HEK293 (cell line): ENCODE measurements around the gene PTGDR2.

Experiments
- CTCF ChIA-PET: fragments of 350-600 bp; formaldehyde crosslinking; extraction: SDS; loops from one replicate; lab custom pipeline; 2021; ENCODE audit warnings: antibody characterized with exemption; lab: Yijun Ruan, JAX
- POLR2A ChIA-PET: fragments of 300-600 bp; formaldehyde crosslinking; extraction: SDS; loops from one replicate; lab custom pipeline; 2020; ENCODE audit warnings: antibody characterized with exemption, inconsistent platforms; lab: Yijun Ruan, JAX
- H3K27ac ChIP-seq: fragments of 200-500 bp; sonication (Bioruptor generic); 2 replicates; pipeline ENCODE4 v1.5.1; 2014; ENCODE audit warnings: low read depth, low read length, control low read depth, inconsistent platforms; ENCODE audit errors: extremely low read depth
- H3K36me3 ChIP-seq, 2 experiments: fragments of 200-500 bp in 1 of 2; sonication (Bioruptor generic) in 1 of 2; 1 replicate in 1 of 2; 2 replicates in 1 of 2; pipeline ENCODE4 v1.5.1; 2014 to 2017; ENCODE audit warnings: inconsistent platforms in 2 of 2, low read length in 2 of 2; ENCODE audit not compliant: control insufficient read depth in 2 of 2, insufficient read depth in 1 of 2
- H3K4me1 ChIP-seq: fragments of 200-500 bp; sonication (Bioruptor generic); 2 replicates; pipeline ENCODE4 v1.5.1; 2014; ENCODE audit warnings: mild to moderate bottlenecking, low read length, inconsistent platforms; ENCODE audit not compliant: control insufficient read depth, insufficient read depth
- H3K4me3 ChIP-seq: 2 replicates; pipeline ENCODE4 v1.5.1; 2011; ENCODE audit warnings: low read depth, mild to moderate bottlenecking, control low read depth, low read length, moderate library complexity
- H3K9me3 ChIP-seq: fragments of 200-500 bp; sonication (Bioruptor generic); 2 replicates; pipeline ENCODE4 v1.5.1; 2014; ENCODE audit warnings: low read depth, low read length, inconsistent platforms; ENCODE audit not compliant: control insufficient read depth, insufficient read depth
- EGR2 ChIP-seq: fragments of 450-650 bp; formaldehyde crosslinking; IDR thresholded peaks from 2 replicates; pipeline ENCODE4 v1.5.1; 2016; ENCODE audit warnings: low read depth, missing biosample characterization, missing genetic modification characterization
- GLIS1 ChIP-seq: fragments of 450-650 bp; formaldehyde crosslinking; IDR thresholded peaks from 2 replicates; pipeline ENCODE4 v1.5.1; 2016; ENCODE audit warnings: missing biosample characterization, missing genetic modification characterization
- KLF7 ChIP-seq: fragments of 450-650 bp; formaldehyde crosslinking; IDR thresholded peaks from 2 replicates; pipeline ENCODE4 v1.5.1; 2016; ENCODE audit warnings: missing biosample characterization, missing genetic modification characterization, borderline replicate concordance
- SALL2 ChIP-seq: fragments of 450-650 bp; formaldehyde crosslinking; IDR thresholded peaks from 2 replicates; pipeline ENCODE4 v1.5.0; 2017; ENCODE audit warnings: missing biosample characterization, mild to moderate bottlenecking, missing genetic modification characterization, borderline replicate concordance
- SP7 ChIP-seq: fragments of 450-650 bp; formaldehyde crosslinking; IDR thresholded peaks from 2 replicates; pipeline ENCODE4 v1.5.1; 2016; ENCODE audit warnings: missing biosample characterization, missing genetic modification characterization
- TCF7L2 ChIP-seq: IDR thresholded peaks from 2 replicates; pipeline ENCODE4 v1.6.1; 2011; ENCODE audit warnings: low read depth, mild to moderate bottlenecking, inconsistent platforms, low read length, moderate library complexity, borderline replicate concordance
- WT1 ChIP-seq: fragments of 450-650 bp; formaldehyde crosslinking; IDR thresholded peaks from 2 replicates; pipeline ENCODE4 v1.5.1; 2016; ENCODE audit warnings: missing biosample characterization, missing genetic modification characterization
- ZBTB17 ChIP-seq: fragments of 450-650 bp; formaldehyde crosslinking; IDR thresholded peaks from 2 replicates; pipeline ENCODE4 v1.5.1; 2016; ENCODE audit warnings: missing biosample characterization, missing genetic modification characterization
- ZNF121 ChIP-seq: fragments of 450-650 bp; formaldehyde crosslinking; IDR thresholded peaks from 2 replicates; pipeline ENCODE4 v1.5.1; 2016; ENCODE audit warnings: missing biosample characterization, missing genetic modification characterization
- ZNF132 ChIP-seq: fragments of 450-650 bp; formaldehyde crosslinking; IDR thresholded peaks from 2 replicates; pipeline ENCODE4 v1.5.1; 2017; ENCODE audit warnings: missing biosample characterization, missing genetic modification characterization, borderline replicate concordance
- ZNF133 ChIP-seq: fragments of 450-650 bp; formaldehyde crosslinking; IDR thresholded peaks from 2 replicates; pipeline ENCODE4 v1.5.1; 2016; ENCODE audit warnings: missing biosample characterization, missing genetic modification characterization
- ZNF157 ChIP-seq: fragments of 450-650 bp; formaldehyde crosslinking; IDR thresholded peaks from 2 replicates; pipeline ENCODE4 v1.5.1; 2016; ENCODE audit warnings: missing biosample characterization, missing genetic modification characterization
- ZNF274 ChIP-seq, 2 experiments: fragments of 200-500 bp in 1 of 2; fragments of 450-650 bp in 1 of 2; sonication (Bioruptor generic) in 1 of 2; formaldehyde crosslinking in 1 of 2; IDR thresholded peaks; 2 replicates each; pipeline versions ENCODE4 v1.5.1 to v1.6.1; 2014 to 2016; ENCODE audit warnings: borderline replicate concordance in 1 of 2, inconsistent platforms in 1 of 2, low read length in 1 of 2, missing biosample characterization in 1 of 2, missing genetic modification characterization in 1 of 2
- ZNF544 ChIP-seq: fragments of 450-650 bp; formaldehyde crosslinking; IDR thresholded peaks from 2 replicates; pipeline ENCODE4 v1.5.0; 2017; ENCODE audit warnings: missing biosample characterization, missing genetic modification characterization
- ZNF558 ChIP-seq: fragments of 450-650 bp; formaldehyde crosslinking; IDR thresholded peaks from 2 replicates; pipeline ENCODE4 v1.5.1; 2016; ENCODE audit warnings: missing biosample characterization, missing genetic modification characterization
- ZNF585B ChIP-seq: fragments of 450-650 bp; formaldehyde crosslinking; IDR thresholded peaks from 2 replicates; pipeline ENCODE4 v1.5.1; 2016; ENCODE audit warnings: missing biosample characterization, missing genetic modification characterization
- ZNF677 ChIP-seq: fragments of 450-650 bp; IDR thresholded peaks from 2 replicates; pipeline ENCODE4 v1.5.0; 2018; ENCODE audit warnings: missing biosample characterization, mild to moderate bottlenecking, missing genetic modification characterization, moderate library complexity
- TF ChIP-seq, protein P1 (sequence below): fragments of 450-650 bp; formaldehyde crosslinking; IDR thresholded peaks from 2 replicates; pipeline ENCODE4 v1.5.1; 2016; ENCODE audit warnings: missing biosample characterization, missing genetic modification characterization
- TF ChIP-seq, protein P2 (sequence below): fragments of 450-650 bp; formaldehyde crosslinking; IDR thresholded peaks from 2 replicates; pipeline ENCODE4 v1.5.1; 2017; ENCODE audit warnings: missing biosample characterization, missing genetic modification characterization
- TF ChIP-seq, protein P3 (sequence below): sonication (generic); formaldehyde crosslinking; IDR thresholded peaks from 2 replicates; pipeline ENCODE4 v1.8.1; 2022; ENCODE audit warnings: mild to moderate bottlenecking, moderate library complexity, missing genetic modification reagents
- TF ChIP-seq, protein P4 (sequence below): fragments of 450-650 bp; formaldehyde crosslinking; IDR thresholded peaks from 2 replicates; pipeline ENCODE4 v1.5.1; 2017; ENCODE audit warnings: missing biosample characterization, missing genetic modification characterization
- TF ChIP-seq, protein P5 (sequence below): fragments of 450-650 bp; formaldehyde crosslinking; IDR thresholded peaks from 2 replicates; pipeline ENCODE4 v1.5.1; 2016; ENCODE audit warnings: missing biosample characterization, missing genetic modification characterization

The PTGDR2 gene

DNA sequence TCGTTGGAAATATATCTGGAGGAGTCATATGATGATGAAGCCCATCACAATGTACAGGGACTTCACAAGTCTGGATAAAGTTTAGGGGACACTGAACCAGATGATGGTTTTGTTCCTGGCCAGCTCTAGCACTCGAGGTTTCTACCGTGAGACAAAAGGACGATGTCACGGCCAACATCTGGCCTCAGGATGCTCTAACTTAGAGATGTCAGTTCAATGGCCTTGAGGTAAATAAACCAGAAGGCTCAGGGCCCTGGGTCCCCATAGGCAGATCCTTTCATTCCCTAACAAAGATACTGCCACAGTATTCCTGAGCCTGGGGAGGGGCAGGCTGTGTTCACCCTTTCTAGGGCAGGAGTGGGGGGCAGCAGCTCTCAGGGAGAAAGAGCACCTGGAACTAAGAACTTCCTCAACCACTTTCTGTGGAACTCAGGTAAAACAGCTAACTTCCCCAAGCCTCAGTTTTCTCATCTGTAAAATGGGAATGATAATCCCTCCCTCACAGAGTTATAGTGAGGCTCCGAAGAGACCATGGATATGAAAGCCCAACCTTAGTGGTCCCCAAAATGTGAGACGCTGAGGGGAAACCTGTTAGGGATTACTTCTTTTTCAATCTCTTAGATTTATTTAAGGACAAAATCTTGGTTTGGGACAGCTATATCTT is 52.3 kb downstream of the PTGDR2 start (continued):
- TF ChIP-seq, protein P1, sequence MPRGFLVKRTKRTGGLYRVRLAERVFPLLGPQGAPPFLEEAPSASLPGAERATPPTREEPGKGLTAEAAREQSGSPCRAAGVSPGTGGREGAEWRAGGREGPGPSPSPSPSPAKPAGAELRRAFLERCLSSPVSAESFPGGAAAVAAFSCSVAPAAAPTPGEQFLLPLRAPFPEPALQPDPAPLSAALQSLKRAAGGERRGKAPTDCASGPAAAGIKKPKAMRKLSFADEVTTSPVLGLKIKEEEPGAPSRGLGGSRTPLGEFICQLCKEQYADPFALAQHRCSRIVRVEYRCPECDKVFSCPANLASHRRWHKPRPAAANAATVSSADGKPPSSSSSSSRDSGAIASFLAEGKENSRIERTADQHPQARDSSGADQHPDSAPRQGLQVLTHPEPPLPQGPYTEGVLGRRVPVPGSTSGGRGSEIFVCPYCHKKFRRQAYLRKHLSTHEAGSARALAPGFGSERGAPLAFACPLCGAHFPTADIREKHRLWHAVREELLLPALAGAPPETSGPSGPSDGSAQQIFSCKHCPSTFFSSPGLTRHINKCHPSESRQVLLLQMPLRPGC (tag by site-specific recombination): no peak
- TF ChIP-seq TCF7L2 (no peak), ZNF121 (tag by site-specific recombination) (no peak), GLIS1 (tag by site-specific recombination) (no peak), ZNF558 (no peak), ZNF544 (no peak)
- TF ChIP-seq, protein P2, sequence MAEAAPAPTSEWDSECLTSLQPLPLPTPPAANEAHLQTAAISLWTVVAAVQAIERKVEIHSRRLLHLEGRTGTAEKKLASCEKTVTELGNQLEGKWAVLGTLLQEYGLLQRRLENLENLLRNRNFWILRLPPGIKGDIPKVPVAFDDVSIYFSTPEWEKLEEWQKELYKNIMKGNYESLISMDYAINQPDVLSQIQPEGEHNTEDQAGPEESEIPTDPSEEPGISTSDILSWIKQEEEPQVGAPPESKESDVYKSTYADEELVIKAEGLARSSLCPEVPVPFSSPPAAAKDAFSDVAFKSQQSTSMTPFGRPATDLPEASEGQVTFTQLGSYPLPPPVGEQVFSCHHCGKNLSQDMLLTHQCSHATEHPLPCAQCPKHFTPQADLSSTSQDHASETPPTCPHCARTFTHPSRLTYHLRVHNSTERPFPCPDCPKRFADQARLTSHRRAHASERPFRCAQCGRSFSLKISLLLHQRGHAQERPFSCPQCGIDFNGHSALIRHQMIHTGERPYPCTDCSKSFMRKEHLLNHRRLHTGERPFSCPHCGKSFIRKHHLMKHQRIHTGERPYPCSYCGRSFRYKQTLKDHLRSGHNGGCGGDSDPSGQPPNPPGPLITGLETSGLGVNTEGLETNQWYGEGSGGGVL (tag by site-specific recombination): no peak

DNA sequence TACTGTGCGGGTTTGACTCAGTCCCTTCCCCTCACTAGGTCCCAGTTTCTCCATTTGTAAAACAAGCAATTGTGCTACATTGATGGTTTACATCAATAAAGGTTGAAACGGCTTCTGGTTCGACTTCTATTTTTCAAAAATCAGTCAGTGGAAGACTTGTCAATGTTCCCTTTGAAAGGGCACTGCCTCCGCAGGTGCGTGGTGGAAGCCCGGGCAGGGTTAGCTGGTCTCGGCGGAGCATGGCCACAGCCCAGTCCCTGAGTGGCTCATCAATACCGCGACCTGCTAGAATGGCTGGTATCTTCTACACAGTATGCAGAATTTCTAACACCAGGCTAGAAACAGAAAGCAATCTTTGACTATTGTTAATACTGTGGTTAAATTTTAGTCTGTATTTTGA is 54.6 kb downstream of the PTGDR2 start:
- ChIA-PET POLR2A (no interaction called here), CTCF (interaction anchor here (0.7 kb wide), 2 partner anchors 36 to 139 kb away, joined by 3 to 5 read pairs; no protein-coding TSS in a partner anchor)
- TF ChIP-seq SP7 (tag by site-specific recombination) (no peak), EGR2 (tag by site-specific recombination) (no peak), ZNF274 (IDR thresholded peaks at IDR 0.05; ENCODE audit: low read length) (no peak), ZNF274 (tag by site-specific recombination; IDR thresholded peaks at IDR 0.05; ENCODE audit: borderline replicate concordance) (no peak), ZNF132 (tag by site-specific recombination) (no peak), SALL2 (tag by site-specific recombination) (no peak), ZNF157 (tag by site-specific recombination) (no peak), ZNF585B (tag by site-specific recombination) (no peak), ZNF133 (tag by site-specific recombination) (no peak), ZNF677 (tag by site-specific recombination) (no peak), KLF7 (tag by site-specific recombination) (no peak), ZBTB17 (tag by site-specific recombination) (no peak), WT1 (tag by site-specific recombination) (no peak)
- TF ChIP-seq, protein P3, sequence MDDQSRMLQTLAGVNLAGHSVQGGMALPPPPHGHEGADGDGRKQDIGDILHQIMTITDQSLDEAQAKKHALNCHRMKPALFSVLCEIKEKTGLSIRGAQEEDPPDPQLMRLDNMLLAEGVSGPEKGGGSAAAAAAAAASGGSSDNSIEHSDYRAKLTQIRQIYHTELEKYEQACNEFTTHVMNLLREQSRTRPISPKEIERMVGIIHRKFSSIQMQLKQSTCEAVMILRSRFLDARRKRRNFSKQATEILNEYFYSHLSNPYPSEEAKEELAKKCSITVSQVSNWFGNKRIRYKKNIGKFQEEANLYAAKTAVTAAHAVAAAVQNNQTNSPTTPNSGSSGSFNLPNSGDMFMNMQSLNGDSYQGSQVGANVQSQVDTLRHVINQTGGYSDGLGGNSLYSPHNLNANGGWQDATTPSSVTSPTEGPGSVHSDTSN (CRISPR knock-in tag): no peak
- TF ChIP-seq, protein P4, sequence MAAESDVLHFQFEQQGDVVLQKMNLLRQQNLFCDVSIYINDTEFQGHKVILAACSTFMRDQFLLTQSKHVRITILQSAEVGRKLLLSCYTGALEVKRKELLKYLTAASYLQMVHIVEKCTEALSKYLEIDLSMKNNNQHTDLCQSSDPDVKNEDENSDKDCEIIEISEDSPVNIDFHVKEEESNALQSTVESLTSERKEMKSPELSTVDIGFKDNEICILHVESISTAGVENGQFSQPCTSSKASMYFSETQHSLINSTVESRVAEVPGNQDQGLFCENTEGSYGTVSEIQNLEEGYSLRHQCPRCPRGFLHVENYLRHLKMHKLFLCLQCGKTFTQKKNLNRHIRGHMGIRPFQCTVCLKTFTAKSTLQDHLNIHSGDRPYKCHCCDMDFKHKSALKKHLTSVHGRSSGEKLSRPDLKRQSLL (tag by site-specific recombination): no peak
- TF ChIP-seq, protein P5, sequence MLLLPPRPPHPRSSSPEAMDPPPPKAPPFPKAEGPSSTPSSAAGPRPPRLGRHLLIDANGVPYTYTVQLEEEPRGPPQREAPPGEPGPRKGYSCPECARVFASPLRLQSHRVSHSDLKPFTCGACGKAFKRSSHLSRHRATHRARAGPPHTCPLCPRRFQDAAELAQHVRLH (tag by site-specific recombination): no peak
- no peaks in the 10 kb centered on the region for H3K4me1 ChIP-seq
- no peak overlapping the region for H3K27ac ChIP-seq
- no peaks in the 10 kb centered on the region for H3K36me3 ChIP-seq
- no peaks in the 10 kb centered on the region for H3K9me3 ChIP-seq
- H3K4me3 ChIP-seq: no peak overlapping the region
